ENCODE data around the gene LAMA3.

DNA sequence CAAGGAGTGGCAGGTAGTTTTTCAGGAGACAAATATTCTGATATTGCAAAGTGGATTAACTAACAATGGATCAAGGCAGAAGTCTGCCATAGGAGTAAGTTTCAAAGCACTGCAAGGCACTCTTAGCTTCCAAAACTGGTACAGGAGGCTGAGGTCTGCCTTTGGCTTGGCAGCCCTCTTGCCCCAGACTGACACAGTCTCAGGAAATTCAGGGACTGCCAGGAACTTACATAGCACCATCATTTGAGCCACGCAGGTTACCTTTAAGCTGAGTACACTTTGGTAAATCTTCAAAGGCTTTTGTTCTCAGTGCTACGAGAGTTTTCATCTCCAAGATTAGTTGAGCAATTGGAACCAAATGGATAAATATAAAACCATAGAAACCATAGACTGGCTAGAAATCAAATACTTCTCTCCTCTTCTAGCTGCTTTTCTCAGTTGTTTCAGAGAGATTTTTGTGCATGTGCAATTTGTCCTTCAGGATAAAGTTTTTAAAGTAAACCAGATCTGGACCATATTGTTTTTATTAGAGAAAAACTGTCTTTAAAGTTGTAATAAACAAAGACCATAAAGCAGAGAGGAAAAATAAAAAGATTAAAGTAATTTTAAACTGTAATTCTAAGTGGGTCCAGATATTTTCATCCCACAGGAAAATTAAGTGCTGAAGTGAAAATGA, 45.3 kb upstream of the LAMA3 start:
- TF ChIP-seq POLR2A (IDR thresholded peaks at IDR 0.05; ENCODE audit: low read depth, low read length) (no peak), POU2F2 (IDR thresholded peaks at IDR 0.05; ENCODE audit: low read depth, low read length) (no peak)

Measured in GM12891 (cell line).